ENCODE results near the gene KCNF1. TPM values are rescaled to one million over a fixed set of nuclear protein-coding genes. Genes with fewer than 3 reads are reported as not detected.

KCNF1 gene
- total and polyA plus RNA-seq, 2 experiments from 2014 or later = 0.10 to 0.97 TPM

DNA sequence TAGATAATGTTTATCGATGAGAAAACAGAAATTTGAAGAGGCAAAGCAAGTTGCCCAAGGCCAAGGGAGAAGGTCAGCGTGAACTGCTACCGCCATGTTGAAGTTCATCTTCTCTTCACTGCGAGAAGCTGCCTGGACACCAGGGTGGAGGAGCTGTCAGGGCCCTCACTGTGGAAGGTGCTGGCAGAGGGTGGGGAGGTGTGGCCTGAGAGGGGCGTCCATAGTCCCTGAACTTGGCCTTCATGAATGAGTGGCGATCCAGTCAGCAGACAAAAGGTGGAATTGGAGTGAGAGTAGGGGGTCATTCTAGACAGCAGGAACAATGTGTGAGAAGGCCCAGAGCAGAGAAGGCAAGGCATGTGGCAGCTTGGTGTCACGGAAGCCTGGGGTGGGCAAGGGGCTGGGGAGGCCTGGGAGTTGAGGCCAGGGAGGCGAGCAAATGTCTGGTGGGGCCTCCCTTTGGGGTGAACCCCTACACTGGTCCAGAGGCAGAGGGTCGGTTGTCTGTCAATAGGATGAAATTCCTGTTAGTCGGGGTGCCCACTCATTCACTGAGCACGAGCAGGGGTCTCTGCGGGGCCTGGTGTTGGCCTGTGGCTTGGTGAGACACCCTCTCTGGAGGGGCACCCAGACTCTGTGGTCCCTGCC is 33.3 kb upstream of the KCNF1 start:
- no peak for DNase-seq
- no peaks in the 10 kb centered on the region for H4K20me1 ChIP-seq (ENCODE audit: insufficient read depth)
- TF ChIP-seq EZH2 (IDR thresholded peaks at IDR 0.05; ENCODE audit: insufficient read depth, poor library complexity, severe bottlenecking) (no peak), EZH2phosphoT487 (IDR thresholded peaks at IDR 0.05; ENCODE audit: insufficient read depth, low read depth) (no peak)
- in situ Hi-C loops (cut with MboI) = no loop called here
- H3F3A ChIP-seq (ENCODE audit: insufficient read depth) = 0 out of 2 replicates have a peak, but pooled peaks cover 6% of the 10 kb centered on the region
- 74 to 82% methylated on average over 11 to 12 of the region's 12 CpGs for WGBS, 2 experiments (ENCODE audit: low coverage in 1 of 2, low lambda C conversion rate in 2 of 2, missing lambda C conversion rate in 2 of 2)
- H3K9ac ChIP-seq = no peak overlapping the region
- no peak overlapping the region for H3K4me2 ChIP-seq (ENCODE audit: unreplicated experiment)
- H3K4me1 ChIP-seq (ENCODE audit: insufficient read depth) = peaks cover 11% of the 10 kb centered on the region
- no peaks in the 10 kb centered on the region for H3K36me3 ChIP-seq (ENCODE audit: low read depth)
- H3K79me2 ChIP-seq (ENCODE audit: insufficient read depth) = no peaks in the 10 kb centered on the region
- no peak overlapping the region for H3K27ac ChIP-seq
- H3K9me3 ChIP-seq (ENCODE audit: low read depth) = no peaks in the 10 kb centered on the region
- H3K27me3 ChIP-seq (replicated peaks; ENCODE audit: insufficient read depth) = no peaks in the 10 kb centered on the region
- no peak overlapping the region for H3K4me3 ChIP-seq
- H2AFZ ChIP-seq = no peak overlapping the region
- H3K9me2 ChIP-seq (ENCODE audit: insufficient read depth) = no peaks in the 10 kb centered on the region

DNA sequence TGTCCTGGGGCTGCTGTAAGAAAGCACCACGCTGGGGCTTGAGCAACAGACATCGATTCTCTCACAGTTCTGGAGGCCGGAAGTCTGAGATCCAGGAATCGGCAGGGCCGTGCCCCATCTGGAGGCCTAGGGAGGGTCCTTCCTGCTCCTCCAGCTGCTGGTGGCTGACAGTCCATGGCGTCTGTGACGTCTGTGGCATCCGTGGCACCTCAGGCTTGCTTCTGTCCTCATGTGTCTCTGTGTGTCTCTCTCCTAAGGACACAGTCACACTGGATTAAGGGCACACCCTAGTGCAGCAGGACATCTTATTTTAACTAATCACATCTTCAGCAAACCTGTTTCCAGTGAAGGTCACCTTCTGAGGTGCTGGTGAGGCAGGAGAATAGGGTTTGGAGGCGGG is 32.6 kb upstream of the KCNF1 start:
- H3K9me3 ChIP-seq (ENCODE audit: low read depth) = no peaks in the 10 kb centered on the region
- in situ Hi-C loops (cut with MboI) = no loop called here
- peaks cover 11% of the 10 kb centered on the region for H3K4me1 ChIP-seq (ENCODE audit: insufficient read depth)
- no peak for DNase-seq
- H4K20me1 ChIP-seq (ENCODE audit: insufficient read depth) = no peaks in the 10 kb centered on the region
- H3K27me3 ChIP-seq (replicated peaks; ENCODE audit: insufficient read depth) = no peaks in the 10 kb centered on the region
- H3K4me3 ChIP-seq = no peak overlapping the region
- H3K9me2 ChIP-seq (ENCODE audit: insufficient read depth) = no peaks in the 10 kb centered on the region
- 56 to 58% methylated on average over 9 of the region's 9 CpGs for WGBS, 2 experiments (ENCODE audit: low coverage in 1 of 2, low lambda C conversion rate in 2 of 2, missing lambda C conversion rate in 2 of 2)
- no peaks in the 10 kb centered on the region for H3K79me2 ChIP-seq (ENCODE audit: insufficient read depth)
- TF ChIP-seq EZH2 (IDR thresholded peaks at IDR 0.05; ENCODE audit: insufficient read depth, poor library complexity, severe bottlenecking) = no peak
- no peak overlapping the region for H3K9ac ChIP-seq
- H3K4me2 ChIP-seq (ENCODE audit: unreplicated experiment) = no peak overlapping the region
- no peak overlapping the region for H2AFZ ChIP-seq
- H3F3A ChIP-seq (ENCODE audit: insufficient read depth) = 0 out of 2 replicates have a peak, but pooled peaks cover 6% of the 10 kb centered on the region
- H3K27ac ChIP-seq = no peak overlapping the region
- H3K36me3 ChIP-seq (ENCODE audit: low read depth) = no peaks in the 10 kb centered on the region

DNA sequence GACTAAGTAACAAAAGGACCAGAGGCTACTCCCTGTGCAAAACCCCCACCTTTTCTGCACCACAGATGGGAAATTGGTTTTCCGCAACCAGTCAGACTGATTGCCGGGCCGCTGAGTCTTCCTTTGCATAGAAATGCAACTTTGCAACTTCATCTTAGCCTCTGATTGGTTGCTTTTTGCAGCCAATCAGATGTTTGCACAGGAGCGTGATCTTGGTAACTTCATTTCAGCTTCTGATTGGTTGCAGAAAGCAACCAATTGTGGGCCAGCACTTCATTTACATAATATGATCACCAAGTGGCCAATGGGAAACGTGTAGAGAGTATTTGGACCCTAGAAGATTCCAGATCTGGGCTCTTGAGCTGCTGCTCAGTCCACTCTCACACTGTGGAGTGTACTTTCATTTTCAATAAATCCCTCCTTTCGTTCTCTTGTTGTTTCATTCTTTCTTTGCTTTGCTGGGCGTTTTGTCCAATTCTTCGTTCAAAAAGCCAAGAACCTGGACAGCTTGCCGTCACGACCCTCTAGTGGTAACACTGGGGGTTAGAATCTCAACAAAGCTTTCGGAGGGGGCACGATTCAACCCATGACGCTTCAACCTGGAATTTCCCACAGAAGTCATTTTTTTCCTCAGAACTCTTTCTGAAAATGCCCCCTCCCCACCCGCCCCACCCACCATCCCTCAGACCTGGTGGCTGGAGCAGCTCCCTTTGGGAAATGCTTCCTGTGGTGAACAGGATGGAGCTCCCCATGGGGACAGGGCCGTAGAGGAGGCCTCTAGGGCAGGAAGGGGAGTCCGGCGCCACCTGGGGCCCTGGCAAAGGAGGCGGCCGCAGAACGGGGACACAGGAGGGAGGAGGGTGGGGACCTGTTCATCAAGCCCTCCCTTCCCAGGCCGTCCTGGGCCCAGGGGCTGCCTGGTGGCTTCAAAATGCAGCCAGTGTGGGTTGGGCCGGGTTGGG is 31.8 kb upstream of the KCNF1 start:
- H2AFZ ChIP-seq = no peak overlapping the region
- in situ Hi-C loops (cut with MboI) = no loop called here
- TF ChIP-seq EZH2 (IDR thresholded peaks at IDR 0.05; ENCODE audit: insufficient read depth, poor library complexity, severe bottlenecking) = no peak
- no peak for TF ChIP-seq EZH2phosphoT487 (IDR thresholded peaks at IDR 0.05; ENCODE audit: insufficient read depth, low read depth)
- peaks cover 11% of the 10 kb centered on the region for H3K4me1 ChIP-seq (ENCODE audit: insufficient read depth)
- H3K9ac ChIP-seq = no peak overlapping the region
- no peaks in the 10 kb centered on the region for H3K79me2 ChIP-seq (ENCODE audit: insufficient read depth)
- DNase-seq = no peak
- no peak overlapping the region for H3K4me3 ChIP-seq
- H3K9me3 ChIP-seq (ENCODE audit: low read depth) = no peaks in the 10 kb centered on the region
- no peak overlapping the region for H3K4me2 ChIP-seq (ENCODE audit: unreplicated experiment)
- no peaks in the 10 kb centered on the region for H3K9me2 ChIP-seq (ENCODE audit: insufficient read depth)
- no peaks in the 10 kb centered on the region for H3K36me3 ChIP-seq (ENCODE audit: low read depth)
- 60% methylated on average over 18 to 22 of the region's 22 CpGs for WGBS, 2 experiments (ENCODE audit: low coverage in 1 of 2, low lambda C conversion rate in 2 of 2, missing lambda C conversion rate in 2 of 2)
- no peaks in the 10 kb centered on the region for H3K27me3 ChIP-seq (replicated peaks; ENCODE audit: insufficient read depth)
- no peaks in the 10 kb centered on the region for H4K20me1 ChIP-seq (ENCODE audit: insufficient read depth)
- H3F3A ChIP-seq (ENCODE audit: insufficient read depth) = 0 out of 2 replicates have a peak, but pooled peaks cover 6% of the 10 kb centered on the region
- H3K27ac ChIP-seq = no peak overlapping the region

DNA sequence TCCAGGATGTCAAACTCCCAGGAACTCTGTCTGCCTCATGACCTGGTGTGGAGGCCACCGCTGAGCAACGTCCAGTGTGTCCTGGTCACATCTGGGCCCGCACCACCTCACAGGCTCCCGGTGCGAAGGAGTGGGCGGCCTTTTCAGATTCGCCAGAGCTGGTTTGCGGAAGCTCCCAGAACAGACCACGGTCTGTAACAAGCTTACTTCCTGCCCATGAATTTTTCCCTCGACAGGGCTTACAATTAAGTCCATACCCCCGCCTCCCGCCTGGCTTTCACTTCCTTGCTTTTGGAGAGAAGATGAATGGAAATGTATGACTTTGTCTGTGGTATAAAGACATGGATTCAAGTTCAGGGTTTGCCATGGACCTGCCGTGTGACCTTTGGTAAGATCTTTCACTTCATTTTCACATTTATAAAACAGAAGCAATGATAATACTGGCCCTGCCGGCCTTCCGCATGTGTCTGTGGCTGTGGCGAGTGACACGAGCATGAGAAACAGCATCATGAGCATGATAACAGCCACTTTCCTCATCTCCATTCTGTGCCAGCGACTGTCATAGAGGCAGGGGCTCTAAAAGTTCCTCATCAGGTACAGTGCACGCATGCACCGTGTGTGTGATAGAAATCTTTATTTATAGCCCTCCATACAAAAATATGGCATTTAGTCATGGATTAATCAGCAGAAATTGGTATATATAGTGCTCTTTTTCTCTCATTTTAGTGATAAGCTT is 31.0 kb upstream of the KCNF1 start:
- Histone ChIP-seq H3K27ac (no peak overlapping the region), H3K9me2 (ENCODE audit: insufficient read depth) (no peaks in the 10 kb centered on the region), H3K4me3 (no peak overlapping the region), H3K79me2 (ENCODE audit: insufficient read depth) (no peaks in the 10 kb centered on the region), H3K9ac (no peak overlapping the region), H3K27me3 (replicated peaks; ENCODE audit: insufficient read depth) (no peaks in the 10 kb centered on the region), H2AFZ (no peak overlapping the region), H4K20me1 (ENCODE audit: insufficient read depth) (no peaks in the 10 kb centered on the region), H3K36me3 (ENCODE audit: low read depth) (no peaks in the 10 kb centered on the region), H3K4me2 (ENCODE audit: unreplicated experiment) (no peak overlapping the region), H3K4me1 (ENCODE audit: insufficient read depth) (peaks cover 11% of the 10 kb centered on the region), H3F3A (ENCODE audit: insufficient read depth) (0 out of 2 replicates have a peak, but pooled peaks cover 6% of the 10 kb centered on the region), H3K9me3 (ENCODE audit: low read depth) (no peaks in the 10 kb centered on the region)
- 79 to 80% methylated on average over 18 to 20 of the region's 20 CpGs for WGBS, 2 experiments (ENCODE audit: low coverage in 1 of 2, low lambda C conversion rate in 2 of 2, missing lambda C conversion rate in 2 of 2)
- TF ChIP-seq EZH2 (IDR thresholded peaks at IDR 0.05; ENCODE audit: insufficient read depth, poor library complexity, severe bottlenecking) (no peak), EZH2phosphoT487 (IDR thresholded peaks at IDR 0.05; ENCODE audit: insufficient read depth, low read depth) (no peak)
- DNase-seq = no peak
- in situ Hi-C loops (cut with MboI) = no loop called here

Measured in GM23248 (cell line).